GM18951 (cell line): ENCODE measurements around the gene KIDINS220.

Experiments
- POLR2A ChIP-seq: IDR thresholded peaks from 4 replicates; pipeline ENCODE4 v1.6.1; 2011; ENCODE audit warnings: mild to moderate bottlenecking; ENCODE audit not compliant: insufficient read length, insufficient read depth; ENCODE audit errors: extremely low read depth
- in situ Hi-C: fragments of 300-500 bp; cut with MboI; formaldehyde crosslinking; loops from one replicate; pipeline ENCODE4 v1.12.0; 2022; ENCODE audit warnings: low sequenced_read_pairs, mixed read lengths, inconsistent platforms; ENCODE audit not compliant: unreplicated experiment

KIDINS220 gene

DNA sequence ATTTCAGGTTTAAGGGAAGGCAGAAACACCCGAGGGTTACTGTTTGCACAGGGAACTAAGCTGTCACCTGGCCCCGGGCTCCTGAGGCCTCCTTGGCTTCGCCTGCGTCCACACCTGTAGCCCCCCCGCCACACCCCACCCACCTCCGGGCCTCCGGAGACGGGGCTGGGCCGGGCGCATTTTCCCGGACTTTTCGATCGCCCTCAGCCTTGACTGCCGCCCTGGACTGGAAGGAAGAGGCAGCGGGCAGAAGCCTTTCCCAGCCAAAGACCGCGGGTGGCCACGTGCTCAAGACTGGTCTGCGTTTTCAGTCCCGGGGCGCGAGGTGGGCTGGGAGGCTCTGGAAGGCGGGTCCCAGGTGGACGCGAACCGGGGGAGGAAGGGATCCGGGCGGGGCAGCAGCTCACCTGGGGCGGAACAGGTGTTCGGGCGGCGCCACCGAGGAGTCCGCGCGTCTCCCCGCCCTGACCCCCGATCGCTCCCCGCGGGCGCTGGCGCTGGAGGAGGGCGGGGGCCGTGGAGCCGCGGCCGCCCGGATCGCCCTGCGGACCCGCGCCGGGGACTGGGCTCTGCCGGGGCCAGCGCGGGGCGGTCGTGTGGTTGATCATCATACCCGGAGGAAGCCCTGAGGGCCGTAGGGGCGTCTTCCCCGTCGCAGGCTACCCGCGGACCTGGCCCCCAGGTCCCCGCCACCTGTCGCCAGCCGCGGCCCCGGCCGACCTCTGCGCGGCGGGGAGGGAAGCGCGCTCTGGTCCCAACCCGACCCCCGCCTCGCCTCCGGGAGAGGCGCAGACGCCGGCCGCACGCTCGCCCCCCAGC lies 152.3 kb downstream of the KIDINS220 start:
- in situ Hi-C loops: loop anchor here (10.0 to 25.0 kb wide), 3 partner anchors 160 to 1273 kb away; no protein-coding TSS in a partner anchor
- peak; percentile 47 for TF ChIP-seq POLR2A

DNA sequence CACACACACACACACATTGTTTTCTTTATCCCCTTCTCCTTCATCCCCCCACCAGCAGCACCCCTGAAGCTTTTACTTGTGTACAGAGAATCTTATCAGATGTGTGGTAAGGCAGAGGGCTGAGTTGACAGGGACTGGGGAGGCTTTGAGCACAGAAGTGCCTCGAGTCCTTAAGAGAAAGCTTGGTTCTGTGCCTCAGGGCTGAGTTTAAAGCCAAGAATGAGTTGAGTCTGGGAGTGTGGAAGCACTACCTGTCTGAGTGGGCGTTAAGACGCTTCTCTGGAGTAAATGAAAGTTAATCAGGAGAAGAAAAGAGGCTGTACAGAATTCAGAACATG lies 152.9 kb downstream of the KIDINS220 start:
- in situ Hi-C loops: loop anchor here (10.0 to 25.0 kb wide), 3 partner anchors 160 to 1272 kb away; no protein-coding TSS in a partner anchor
- TF ChIP-seq POLR2A: no peak

DNA sequence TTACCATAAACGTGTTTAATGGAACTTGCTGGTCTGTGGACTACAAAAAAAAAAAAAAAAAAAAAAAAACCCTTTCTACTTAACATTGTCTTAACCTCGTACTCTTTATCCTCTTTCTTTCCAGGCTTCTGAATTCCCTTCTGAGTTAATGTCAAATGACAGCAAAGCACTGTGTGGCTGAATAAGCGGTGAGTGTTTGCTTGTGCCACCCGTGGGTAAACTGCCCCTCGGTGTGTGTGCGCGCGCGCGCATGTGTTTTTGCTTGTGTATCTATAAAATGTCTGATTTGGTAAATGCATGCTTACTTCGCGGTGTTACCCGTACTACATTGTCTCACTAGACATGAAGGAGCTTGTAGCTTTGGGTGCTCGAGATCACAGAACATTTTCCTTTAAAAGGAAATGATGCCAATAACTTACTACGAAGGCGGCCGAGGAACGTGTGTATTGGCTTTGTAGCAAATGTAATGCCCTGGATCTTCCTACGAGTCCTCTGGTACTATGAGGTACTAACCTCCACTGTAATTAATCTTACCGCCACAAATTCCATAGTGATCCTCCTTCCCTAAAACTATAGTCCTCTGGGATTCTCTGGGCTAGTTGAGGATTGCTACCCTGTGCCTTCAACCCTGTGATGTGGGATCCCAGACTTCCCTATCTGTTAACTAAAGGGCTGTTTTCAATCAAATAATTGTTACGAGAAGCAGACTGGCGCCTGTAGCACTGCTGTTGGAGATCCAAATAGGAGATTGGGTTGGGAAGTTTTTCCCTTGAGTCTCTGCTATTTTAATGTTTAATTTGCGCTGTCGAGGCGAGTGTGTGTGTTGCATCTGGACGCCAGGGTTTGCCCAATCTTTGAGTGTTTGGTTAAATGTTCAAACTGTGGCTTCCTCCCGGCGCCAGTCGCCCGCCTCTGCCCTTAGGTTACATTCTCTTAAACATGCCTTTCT lies 154.4 kb downstream of the KIDINS220 start:
- in situ Hi-C loops: loop anchor here (10.0 to 25.0 kb wide), 3 partner anchors 158 to 1271 kb away; no protein-coding TSS in a partner anchor
- TF ChIP-seq POLR2A: no peak

DNA sequence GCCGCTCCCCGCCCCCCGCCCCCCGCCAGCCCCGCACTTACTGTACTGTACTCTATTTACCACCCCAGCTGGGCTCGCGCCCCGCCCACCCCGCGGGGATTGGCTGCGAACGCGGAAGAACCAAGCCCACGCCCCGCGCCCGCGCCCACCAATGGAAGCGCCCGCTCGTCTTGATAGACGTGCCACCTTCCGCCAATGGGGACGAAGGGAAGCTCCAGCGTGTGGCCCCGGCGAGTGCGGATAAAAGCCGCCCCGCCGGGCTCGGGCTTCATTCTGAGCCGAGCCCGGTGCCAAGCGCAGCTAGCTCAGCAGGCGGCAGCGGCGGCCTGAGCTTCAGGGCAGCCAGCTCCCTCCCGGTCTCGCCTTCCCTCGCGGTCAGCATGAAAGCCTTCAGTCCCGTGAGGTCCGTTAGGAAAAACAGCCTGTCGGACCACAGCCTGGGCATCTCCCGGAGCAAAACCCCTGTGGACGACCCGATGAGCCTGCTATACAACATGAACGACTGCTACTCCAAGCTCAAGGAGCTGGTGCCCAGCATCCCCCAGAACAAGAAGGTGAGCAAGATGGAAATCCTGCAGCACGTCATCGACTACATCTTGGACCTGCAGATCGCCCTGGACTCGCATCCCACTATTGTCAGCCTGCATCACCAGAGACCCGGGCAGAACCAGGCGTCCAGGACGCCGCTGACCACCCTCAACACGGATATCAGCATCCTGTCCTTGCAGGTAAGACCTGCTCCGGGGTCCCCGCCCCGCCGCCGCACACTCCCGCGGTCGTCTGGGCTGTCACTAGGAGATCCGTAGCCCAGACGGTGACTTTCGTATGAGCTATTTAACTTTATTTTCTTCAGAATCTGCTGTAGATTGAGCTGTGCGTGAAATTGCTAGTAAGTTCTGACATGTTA lies 155.4 kb downstream of the KIDINS220 start, which contains the start of gene ID2:
TSS of gene ID2 (plus strand) at position 271 of the 907 bp plus-strand sequence. CDS start at position 381, 110 bp downstream.
- TF ChIP-seq POLR2A: peak; percentile 100
- in situ Hi-C loops: loop anchor here (10.0 to 25.0 kb wide), 3 partner anchors 157 to 1270 kb away; no protein-coding TSS in a partner anchor

DNA sequence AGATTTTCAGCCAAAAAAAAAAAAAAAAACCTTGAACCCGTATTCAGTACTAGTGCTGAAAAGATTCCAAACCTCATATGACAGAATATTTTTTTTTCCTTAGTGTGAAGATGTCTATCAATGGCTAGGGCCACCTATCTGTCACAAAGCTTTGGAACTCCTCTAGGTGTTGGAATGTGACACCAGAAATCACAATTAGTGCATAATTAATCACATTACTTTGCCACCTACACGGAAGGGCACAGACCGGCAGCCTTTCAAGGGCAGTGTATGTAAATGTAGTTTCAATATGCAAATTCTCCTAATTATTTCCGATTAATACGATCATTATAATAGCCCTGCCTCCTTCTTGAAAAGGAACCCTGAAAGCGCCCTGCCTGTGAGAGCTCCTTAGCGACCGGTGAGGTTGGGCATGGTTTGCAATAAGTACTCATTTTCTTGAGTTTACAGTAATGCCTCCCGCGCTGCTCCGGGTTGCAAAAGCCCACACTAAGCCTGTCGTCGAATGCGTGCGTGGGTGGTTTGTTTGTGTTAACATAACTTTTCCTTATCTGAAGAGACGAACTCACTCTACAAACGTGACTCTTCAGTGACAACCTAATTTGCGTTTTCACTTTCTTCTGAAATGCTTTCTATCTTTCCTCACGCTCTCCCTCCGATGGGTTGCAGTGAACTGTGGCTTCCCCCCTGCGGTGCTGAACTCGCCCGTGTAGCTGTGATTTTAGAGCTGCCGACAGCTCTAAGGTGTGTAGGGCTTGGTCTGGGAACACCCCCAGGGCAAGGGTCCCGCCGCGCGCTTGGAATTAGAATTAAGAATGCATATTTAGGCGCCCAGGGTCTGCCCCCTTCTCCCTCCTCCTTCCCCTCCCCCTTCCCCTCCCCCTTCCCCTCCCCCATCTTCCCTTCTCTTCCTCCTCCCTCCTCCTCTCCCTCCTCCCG lies 156.3 kb downstream of the KIDINS220 start:
- in situ Hi-C loops: loop anchor here (10.0 to 25.0 kb wide), 3 partner anchors 156 to 1269 kb away; no protein-coding TSS in a partner anchor
- no peak for TF ChIP-seq POLR2A

DNA sequence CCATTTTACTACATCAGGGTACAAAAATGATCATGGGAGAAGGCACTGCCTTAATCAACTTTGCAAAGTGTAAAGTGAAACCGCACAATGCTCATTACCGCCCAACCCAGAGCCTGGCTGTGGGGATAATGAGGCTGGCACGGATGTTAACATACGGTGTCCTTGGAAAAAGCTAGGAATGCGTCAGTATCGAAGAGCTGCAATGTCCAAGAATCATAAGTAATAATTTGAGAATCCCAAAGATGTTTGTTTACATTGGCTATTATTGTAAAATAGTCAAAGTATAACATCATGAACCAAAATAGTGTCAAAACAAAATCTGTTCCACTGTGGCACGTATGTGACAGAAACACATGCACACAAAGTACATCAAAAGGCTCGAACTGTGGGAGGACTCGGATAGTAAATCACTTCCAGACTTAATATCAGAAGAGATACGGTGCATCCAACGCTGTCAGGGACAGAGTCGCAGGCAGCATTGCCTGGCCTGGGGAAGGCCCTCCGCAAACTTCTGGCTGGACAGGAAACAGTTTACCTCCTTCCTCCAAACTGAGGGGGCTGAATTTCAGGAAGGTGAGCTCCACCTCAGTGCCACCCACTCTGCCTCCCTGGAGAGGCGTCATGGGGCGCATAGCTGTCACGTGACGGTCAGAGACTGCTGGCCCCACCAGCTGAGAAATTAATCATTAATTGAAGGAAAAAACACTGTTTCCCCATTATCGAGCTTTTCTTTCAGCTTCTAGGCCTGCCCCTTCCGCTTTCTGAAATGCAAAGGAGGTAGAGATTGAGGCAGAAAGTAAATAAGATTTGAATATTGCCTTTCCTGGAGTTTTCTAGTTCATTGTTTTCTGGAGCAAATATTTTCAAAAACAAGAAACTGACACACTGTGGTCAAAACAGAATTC lies 157.3 kb downstream of the KIDINS220 start:
- in situ Hi-C loops: loop anchor here (10.0 to 25.0 kb wide), 3 partner anchors 155 to 1268 kb away; no protein-coding TSS in a partner anchor
- TF ChIP-seq POLR2A: no peak

DNA sequence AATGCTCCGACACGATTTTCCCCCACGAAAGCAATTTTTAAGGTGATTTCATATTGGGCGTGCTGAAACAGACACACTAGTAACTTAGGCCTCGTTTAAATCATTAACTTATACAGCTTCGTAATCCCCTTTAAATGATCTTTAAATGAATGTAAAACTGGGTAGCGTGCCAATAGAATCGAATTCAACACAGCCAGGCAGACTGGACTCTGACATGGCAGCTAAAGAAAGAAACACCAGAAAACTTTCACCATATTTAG lies 157.9 kb downstream of the KIDINS220 start:
- no peak for TF ChIP-seq POLR2A
- in situ Hi-C loops: loop anchor here (25.0 kb wide), 1 partner anchor 1267 kb away; no protein-coding TSS in a partner anchor
